ENCODE measurements around the gene TPI1.
A peak's percentile ranks its signal among the peaks of the same experiment; 100 is the strongest.

The TPI1 gene

GRCh38 chr12:6851921-6852650 is 15.2 kb upstream of the TPI1 start, which contains the start of gene USP5:
Gene USP5 (plus strand): TSS chr12:6852150. CDS start chr12:6852180, 30 bp downstream.
- no peak for TF ChIP-seq ZBTB7A (IDR thresholded peaks at IDR 0.05; ENCODE audit: low read depth)
- 0 out of 2 replicates have a peak, but pooled peaks have one; percentile 19 for TF ChIP-seq TEAD4 (IDR thresholded peaks at IDR 0.05)
- peak; percentile 100 for TF ChIP-seq NFIC (IDR thresholded peaks at IDR 0.05)
- TF ChIP-seq YY1 (IDR thresholded peaks at IDR 0.05; ENCODE audit: low read depth): peak; percentile 90
- TF ChIP-seq TCF12 (IDR thresholded peaks at IDR 0.05; ENCODE audit: low read depth): peak; percentile 89
- TF ChIP-seq MAX (IDR thresholded peaks at IDR 0.05): peak; percentile 70
- TF ChIP-seq CREB1 (IDR thresholded peaks at IDR 0.05; ENCODE audit: low read depth): peak; percentile 84
- TF ChIP-seq EGR1 (IDR thresholded peaks at IDR 0.05): peak; percentile 50; the same call in 1 of the 2 replicates
- TF ChIP-seq CEBPB (IDR thresholded peaks at IDR 0.05): no peak
- peak; percentile 70 for TF ChIP-seq USF1 (IDR thresholded peaks at IDR 0.05)

GRCh38 chr12:6852651-6853354 is 14.5 kb upstream of the TPI1 start:
- TF ChIP-seq EP300 (IDR thresholded peaks at IDR 0.05; ENCODE audit: borderline replicate concordance) (no peak), FOXM1 (IDR thresholded peaks at IDR 0.05; ENCODE audit: borderline replicate concordance, low read depth) (no peak), RAD21 (IDR thresholded peaks at IDR 0.05; ENCODE audit: low read depth) (no peak), YY1 (IDR thresholded peaks at IDR 0.05; ENCODE audit: low read depth) (no peak), EGR1 (IDR thresholded peaks at IDR 0.05) (no peak), REST (IDR thresholded peaks at IDR 0.05; ENCODE audit: low read depth) (no peak), TEAD4 (IDR thresholded peaks at IDR 0.05) (no peak), NFIC (IDR thresholded peaks at IDR 0.05) (no peak), USF1 (IDR thresholded peaks at IDR 0.05) (no peak), MAX (IDR thresholded peaks at IDR 0.05) (no peak)

GRCh38 chr12:6853626-6854025 is 13.7 kb upstream of the TPI1 start:
- TF ChIP-seq ZBTB7A (IDR thresholded peaks at IDR 0.05; ENCODE audit: low read depth) (no peak), MAX (IDR thresholded peaks at IDR 0.05) (no peak), FOXM1 (IDR thresholded peaks at IDR 0.05; ENCODE audit: borderline replicate concordance, low read depth) (no peak), CREB1 (IDR thresholded peaks at IDR 0.05; ENCODE audit: low read depth) (no peak), TEAD4 (IDR thresholded peaks at IDR 0.05) (no peak)

GRCh38 chr12:6854036-6854435 is 13.3 kb upstream of the TPI1 start:
- no peak for TF ChIP-seq TAF1 (IDR thresholded peaks at IDR 0.05; ENCODE audit: low read depth)
- no peak for TF ChIP-seq TEAD4 (IDR thresholded peaks at IDR 0.05)
- no peak for TF ChIP-seq YY1 (IDR thresholded peaks at IDR 0.05; ENCODE audit: low read depth)

- TF ChIP-seq MAX (IDR thresholded peaks at IDR 0.05): no peak
Measured at GRCh38 chr12:6855322-6855721, 12.0 kb upstream of the TPI1 start.

- TF ChIP-seq EP300 (IDR thresholded peaks at IDR 0.05; ENCODE audit: borderline replicate concordance) (no peak), REST (IDR thresholded peaks at IDR 0.05; ENCODE audit: low read depth) (no peak), NFIC (IDR thresholded peaks at IDR 0.05) (no peak), CREB1 (IDR thresholded peaks at IDR 0.05; ENCODE audit: low read depth) (no peak), TEAD4 (IDR thresholded peaks at IDR 0.05) (no peak), MAX (IDR thresholded peaks at IDR 0.05) (no peak), EGR1 (IDR thresholded peaks at IDR 0.05) (no peak)
Measured at GRCh38 chr12:6858799-6859198, 8.5 kb upstream of the TPI1 start.
